Choroid plexus epithelial cell (primary cell): ENCODE measurements around the gene DDX60.

ENCODE experiments used
- DNase-seq: peaks from one replicate; pipeline ENCODE4 v3.0.0-alpha.2; 2010; ENCODE audit warnings: low read depth
- H3K4me3 ChIP-seq: 2 replicates; pipeline ENCODE4 v1.5.1; 2011; ENCODE audit warnings: low read depth, mild to moderate bottlenecking, control low read depth, low read length, moderate library complexity
- TF ChIP-seq, protein P1 (sequence below): conservative IDR thresholded peaks from 2 replicates; pipeline ENCODE4 v1.5.1; 2011; ENCODE audit warnings: low read depth, mild to moderate bottlenecking, control low read depth, inconsistent platforms, low read length, moderate library complexity

DDX60 gene, protein sequence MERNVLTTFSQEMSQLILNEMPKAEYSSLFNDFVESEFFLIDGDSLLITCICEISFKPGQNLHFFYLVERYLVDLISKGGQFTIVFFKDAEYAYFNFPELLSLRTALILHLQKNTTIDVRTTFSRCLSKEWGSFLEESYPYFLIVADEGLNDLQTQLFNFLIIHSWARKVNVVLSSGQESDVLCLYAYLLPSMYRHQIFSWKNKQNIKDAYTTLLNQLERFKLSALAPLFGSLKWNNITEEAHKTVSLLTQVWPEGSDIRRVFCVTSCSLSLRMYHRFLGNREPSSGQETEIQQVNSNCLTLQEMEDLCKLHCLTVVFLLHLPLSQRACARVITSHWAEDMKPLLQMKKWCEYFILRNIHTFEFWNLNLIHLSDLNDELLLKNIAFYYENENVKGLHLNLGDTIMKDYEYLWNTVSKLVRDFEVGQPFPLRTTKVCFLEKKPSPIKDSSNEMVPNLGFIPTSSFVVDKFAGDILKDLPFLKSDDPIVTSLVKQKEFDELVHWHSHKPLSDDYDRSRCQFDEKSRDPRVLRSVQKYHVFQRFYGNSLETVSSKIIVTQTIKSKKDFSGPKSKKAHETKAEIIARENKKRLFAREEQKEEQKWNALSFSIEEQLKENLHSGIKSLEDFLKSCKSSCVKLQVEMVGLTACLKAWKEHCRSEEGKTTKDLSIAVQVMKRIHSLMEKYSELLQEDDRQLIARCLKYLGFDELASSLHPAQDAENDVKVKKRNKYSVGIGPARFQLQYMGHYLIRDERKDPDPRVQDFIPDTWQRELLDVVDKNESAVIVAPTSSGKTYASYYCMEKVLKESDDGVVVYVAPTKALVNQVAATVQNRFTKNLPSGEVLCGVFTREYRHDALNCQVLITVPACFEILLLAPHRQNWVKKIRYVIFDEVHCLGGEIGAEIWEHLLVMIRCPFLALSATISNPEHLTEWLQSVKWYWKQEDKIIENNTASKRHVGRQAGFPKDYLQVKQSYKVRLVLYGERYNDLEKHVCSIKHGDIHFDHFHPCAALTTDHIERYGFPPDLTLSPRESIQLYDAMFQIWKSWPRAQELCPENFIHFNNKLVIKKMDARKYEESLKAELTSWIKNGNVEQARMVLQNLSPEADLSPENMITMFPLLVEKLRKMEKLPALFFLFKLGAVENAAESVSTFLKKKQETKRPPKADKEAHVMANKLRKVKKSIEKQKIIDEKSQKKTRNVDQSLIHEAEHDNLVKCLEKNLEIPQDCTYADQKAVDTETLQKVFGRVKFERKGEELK (N-terminal part only)

DNA sequence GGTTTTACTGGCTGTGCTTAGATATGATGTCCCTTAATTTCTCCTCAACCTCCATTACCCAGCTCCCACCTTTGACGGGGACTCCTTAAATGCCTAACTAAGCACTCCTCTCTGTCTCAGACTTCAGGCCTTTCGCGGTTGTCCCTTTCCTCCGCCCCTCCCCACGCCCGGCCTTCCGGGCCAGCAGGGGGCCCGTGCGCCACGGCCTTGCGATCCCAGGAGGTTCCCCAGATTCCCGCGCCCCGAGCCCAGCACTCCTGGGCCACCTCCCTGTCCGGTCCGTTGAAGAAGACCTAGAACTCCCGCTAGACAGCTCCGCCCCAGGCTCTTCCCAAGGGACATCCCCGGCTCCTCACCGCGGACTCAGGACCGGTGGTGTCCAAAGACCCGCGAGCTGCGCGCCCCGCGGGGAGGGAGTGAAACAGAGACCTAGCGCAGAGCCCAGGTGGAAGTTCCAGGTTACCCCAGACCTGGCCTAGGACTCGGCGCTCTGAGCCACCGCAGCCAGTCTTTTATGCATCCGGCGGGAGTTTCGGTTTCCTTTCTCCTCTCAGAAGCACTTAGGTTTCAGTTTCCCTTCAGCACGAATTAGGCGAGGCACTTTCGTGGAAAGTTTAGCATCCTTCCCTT, at the start of gene DDX60:
DDX60 (minus strand) TSS at position 487 of the 630 bp plus-strand sequence. CDS start 7,493 bp downstream, outside the sequence.
- TF ChIP-seq, protein P1, sequence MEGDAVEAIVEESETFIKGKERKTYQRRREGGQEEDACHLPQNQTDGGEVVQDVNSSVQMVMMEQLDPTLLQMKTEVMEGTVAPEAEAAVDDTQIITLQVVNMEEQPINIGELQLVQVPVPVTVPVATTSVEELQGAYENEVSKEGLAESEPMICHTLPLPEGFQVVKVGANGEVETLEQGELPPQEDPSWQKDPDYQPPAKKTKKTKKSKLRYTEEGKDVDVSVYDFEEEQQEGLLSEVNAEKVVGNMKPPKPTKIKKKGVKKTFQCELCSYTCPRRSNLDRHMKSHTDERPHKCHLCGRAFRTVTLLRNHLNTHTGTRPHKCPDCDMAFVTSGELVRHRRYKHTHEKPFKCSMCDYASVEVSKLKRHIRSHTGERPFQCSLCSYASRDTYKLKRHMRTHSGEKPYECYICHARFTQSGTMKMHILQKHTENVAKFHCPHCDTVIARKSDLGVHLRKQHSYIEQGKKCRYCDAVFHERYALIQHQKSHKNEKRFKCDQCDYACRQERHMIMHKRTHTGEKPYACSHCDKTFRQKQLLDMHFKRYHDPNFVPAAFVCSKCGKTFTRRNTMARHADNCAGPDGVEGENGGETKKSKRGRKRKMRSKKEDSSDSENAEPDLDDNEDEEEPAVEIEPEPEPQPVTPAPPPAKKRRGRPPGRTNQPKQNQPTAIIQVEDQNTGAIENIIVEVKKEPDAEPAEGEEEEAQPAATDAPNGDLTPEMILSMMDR: peak; percentile 50
- peak; percentile 86 for DNase-seq
- H3K4me3 ChIP-seq: peak within 1 kb of the TSS; percentile 93

DNA sequence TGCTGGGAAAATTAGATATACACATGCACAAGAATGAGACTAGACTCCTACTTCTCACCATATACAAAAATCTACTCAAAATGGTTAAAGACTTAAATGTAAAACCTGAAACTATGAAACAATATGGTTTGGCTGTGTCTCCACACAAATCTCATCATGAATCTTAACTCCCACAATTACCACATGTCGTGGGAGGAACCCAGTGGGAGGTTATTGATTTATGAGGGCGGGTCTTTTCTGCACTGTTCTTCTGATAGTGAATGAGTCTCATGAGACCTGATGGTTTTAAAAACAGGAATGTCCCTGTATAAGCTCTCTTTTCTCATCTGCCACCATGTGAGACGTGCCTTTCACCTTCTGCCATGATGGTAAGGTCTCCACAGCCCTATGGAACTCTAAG, 48.5 kb upstream of the DDX60 start:
- TF ChIP-seq, protein P1: no peak
- H3K4me3 ChIP-seq: no peak overlapping the region
- no peak for DNase-seq

DNA sequence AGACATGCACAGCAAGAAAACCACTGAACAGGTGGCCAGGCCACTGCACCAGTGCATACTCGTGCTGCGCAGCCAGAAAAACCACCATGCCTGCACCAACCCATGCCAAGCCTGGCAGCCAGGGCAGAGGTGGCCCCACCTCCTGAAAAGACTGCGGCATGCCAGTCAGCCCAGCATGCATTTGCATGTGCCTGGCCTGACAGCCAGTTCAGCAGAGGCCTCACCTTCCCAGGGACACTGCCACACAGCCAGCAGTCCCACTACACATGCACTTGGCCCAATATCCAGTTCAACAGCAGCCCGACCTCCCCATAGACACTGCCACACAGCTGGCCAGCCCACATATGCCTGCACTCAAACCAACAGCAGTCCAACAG, 43.5 kb upstream of the DDX60 start:
- TF ChIP-seq, protein P1: no peak
- DNase-seq: no peak
- H3K4me3 ChIP-seq: no peak overlapping the region

DNA sequence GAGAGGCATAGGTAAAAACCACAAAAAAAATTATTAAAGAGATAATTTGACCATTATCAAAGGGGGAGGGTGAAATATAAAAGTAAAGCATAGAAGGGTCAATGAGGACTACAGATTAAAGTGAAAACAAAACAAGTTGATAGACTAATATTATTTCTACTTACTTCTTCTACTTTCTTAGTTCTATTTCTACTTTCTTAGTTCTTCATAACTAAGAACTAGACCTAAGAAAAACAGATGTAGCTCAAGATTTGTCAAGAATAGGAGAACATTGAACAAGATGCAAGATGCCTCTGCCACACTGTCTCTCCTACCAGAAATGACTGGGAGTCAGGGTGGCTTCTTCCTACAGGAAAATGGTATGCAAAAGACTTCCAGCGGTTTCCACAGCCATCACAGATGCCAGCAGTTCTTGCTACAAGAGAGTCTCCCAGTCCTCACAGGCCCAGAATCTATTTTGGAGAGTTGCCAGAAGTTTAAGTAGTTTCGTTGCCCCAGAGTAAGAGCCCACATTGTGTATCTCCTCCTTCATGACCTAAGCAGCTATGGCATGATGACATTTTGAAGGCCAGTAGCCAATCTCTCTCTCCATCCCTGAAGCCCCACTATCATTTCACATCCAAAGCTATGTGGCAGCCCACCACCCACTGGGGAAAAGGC, 42.9 kb upstream of the DDX60 start:
- DNase-seq: no peak
- TF ChIP-seq, protein P1: no peak
- H3K4me3 ChIP-seq: no peak overlapping the region

DNA sequence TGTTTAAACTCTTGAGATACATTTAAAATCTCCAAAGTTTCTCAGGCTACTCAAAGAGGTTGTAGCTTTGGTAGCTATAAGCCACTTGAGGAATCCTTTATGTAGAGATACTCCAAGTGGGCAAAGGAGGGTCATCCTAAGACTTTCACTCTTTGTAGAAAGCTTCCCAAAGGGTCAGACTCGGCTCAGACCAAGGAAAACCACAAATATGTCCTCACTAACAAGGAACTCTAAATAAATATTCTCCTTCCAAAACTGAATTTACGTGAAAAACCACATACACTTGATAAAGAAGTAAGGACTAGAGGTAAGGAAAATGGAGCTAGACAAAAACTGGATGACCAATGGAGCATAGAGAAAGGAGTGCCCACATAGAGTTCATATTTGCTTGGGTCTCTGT, 41.7 kb upstream of the DDX60 start:
- H3K4me3 ChIP-seq: no peak overlapping the region
- TF ChIP-seq, protein P1: no peak
- peak; percentile 18 for DNase-seq

DNA sequence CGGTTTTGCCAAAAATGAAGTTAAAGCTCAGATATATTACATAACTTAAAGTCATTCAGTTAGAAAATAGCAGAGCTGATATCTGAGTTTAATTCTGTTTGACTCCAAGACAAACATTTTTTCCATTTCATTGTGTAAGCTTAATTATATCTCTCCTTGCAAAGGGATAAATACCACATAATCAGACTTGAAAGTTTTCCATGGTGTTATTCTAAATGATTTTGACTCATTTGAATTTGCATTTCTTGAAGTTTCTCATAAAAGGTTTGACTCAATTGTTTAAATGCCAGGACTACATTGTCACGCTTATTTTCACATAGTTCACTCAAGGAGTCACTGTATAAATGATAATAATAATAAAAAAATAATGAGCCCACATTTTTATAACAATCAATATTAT, 39.4 kb upstream of the DDX60 start:
- DNase-seq: no peak
- H3K4me3 ChIP-seq: no peak overlapping the region
- TF ChIP-seq, protein P1: no peak
